Peyer's patch (tissue), 4 donors: Measurements from ENCODE around the gene ATP2B2. TPM values are rescaled to one million over a fixed set of nuclear protein-coding genes. Genes with fewer than 3 reads are reported as not detected.

ENCODE experiments used
- DNase-seq, 3 donors: peaks; one replicate each; pipeline ENCODE4 v3.0.0-alpha.2; 2017 to 2019
- H3K27ac ChIP-seq, 4 donors: fragments of 200-600 bp; sonication (generic); one replicate each; pipeline ENCODE4 v1.5.1; 2016 to 2019
- H3K27me3 ChIP-seq, 2 donors: fragments of 200-600 bp; sonication (generic); one replicate each; pipeline ENCODE4 v1.5.1; 2019
- H3K36me3 ChIP-seq, 3 donors: fragments of 200-600 bp; sonication (generic); one replicate each; pipeline ENCODE4 v1.5.1; 2016 to 2019
- H3K4me1 ChIP-seq, 4 donors: fragments of 200-600 bp; sonication (generic); one replicate each; pipeline ENCODE4 v1.5.1; 2016 to 2019
- H3K4me3 ChIP-seq, 4 donors: fragments of 200-600 bp; sonication (generic); 1 replicate in 3 of 4; 2 replicates in 1 of 4; pipeline ENCODE4 v1.5.1; 2016 to 2019; ENCODE audit warnings: mild to moderate bottlenecking in 1 of 4
- H3K9me3 ChIP-seq, 4 donors: fragments of 200-600 bp; sonication (generic); one replicate each; pipeline ENCODE4 v1.5.1; 2016 to 2019; ENCODE audit warnings: mild to moderate bottlenecking in 1 of 4
- CTCF ChIP-seq, 6 experiments: fragments of 450-650 bp in 4 of 6; fragments of 200-600 bp in 2 of 6; sonication (generic) in 1 of 6; IDR thresholded peaks; one replicate each; pipeline ENCODE4 v1.5.1; 2017 to 2019; ENCODE audit warnings: antibody characterized with exemption in 6 of 6, mild to moderate bottlenecking in 3 of 6, moderate library complexity in 1 of 6
- POLR2A ChIP-seq, 2 donors: fragments of 450-650 bp; IDR thresholded peaks; one replicate each; pipeline ENCODE4 v1.5.1; 2017; ENCODE audit warnings: antibody characterized with exemption in 2 of 2, mild to moderate bottlenecking in 2 of 2, moderate library complexity in 2 of 2
- total RNA-seq, 4 donors: library from RNA; depleted of rRNA; stranded (reverse); fragments of >200 nt; gene quantifications; one replicate each; pipeline ENCODE4 v1.1.0, GENCODE V29; 2016

ATP2B2 gene
- total RNA-seq, 4 donors from 2014 or later, result not detected

GRCh38 chr3:10371789-10372188 is 133.6 kb downstream of the ATP2B2 start:
- Histone ChIP-seq H3K9me3 (peaks cover 0 to 2% (median 0%) of the 10 kb centered on the region in 4 donors), H3K36me3 (no peaks in the 10 kb centered on the region), H3K27ac (no peak overlapping the region), H3K27me3 (no peaks in the 10 kb centered on the region), H3K4me1 (no peaks in the 10 kb centered on the region), H3K4me3 (no peak overlapping the region)
- DNase-seq, result peak in 1 of 3 donors; percentile 10
- TF ChIP-seq CTCF (IDR thresholded peaks at IDR 0.05), result no peak

DNA sequence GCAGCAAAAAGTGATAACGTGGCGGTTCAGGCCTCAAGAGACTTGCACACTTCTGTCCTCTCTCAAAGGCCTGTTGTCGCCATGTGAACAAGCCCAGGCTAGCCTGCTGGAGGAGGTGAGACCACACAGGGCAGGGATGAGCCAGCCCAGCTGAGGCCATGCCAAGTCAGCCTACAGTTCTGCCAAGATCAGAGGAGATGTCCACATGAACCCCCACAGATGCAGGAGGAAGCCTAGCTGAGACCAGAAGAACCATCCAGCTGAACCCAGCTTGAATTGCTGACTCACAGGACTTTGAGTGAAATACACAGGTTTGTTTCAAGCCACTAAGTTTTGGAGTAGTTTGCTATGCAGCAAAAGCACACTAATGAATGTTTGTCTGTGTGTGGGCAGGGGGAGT is 134.2 kb downstream of the ATP2B2 start:
- Histone ChIP-seq H3K4me3 (no peak overlapping the region), H3K27me3 (no peaks in the 10 kb centered on the region), H3K36me3 (no peaks in the 10 kb centered on the region), H3K27ac (no peak overlapping the region), H3K4me1 (no peaks in the 10 kb centered on the region), H3K9me3 (peaks cover 0 to 2% (median 0%) of the 10 kb centered on the region in 4 donors)
- TF ChIP-seq CTCF (IDR thresholded peaks at IDR 0.05) (no peak), POLR2A (IDR thresholded peaks at IDR 0.05) (no peak)
- DNase-seq, result peak in 1 of 3 donors; percentile 12

DNA sequence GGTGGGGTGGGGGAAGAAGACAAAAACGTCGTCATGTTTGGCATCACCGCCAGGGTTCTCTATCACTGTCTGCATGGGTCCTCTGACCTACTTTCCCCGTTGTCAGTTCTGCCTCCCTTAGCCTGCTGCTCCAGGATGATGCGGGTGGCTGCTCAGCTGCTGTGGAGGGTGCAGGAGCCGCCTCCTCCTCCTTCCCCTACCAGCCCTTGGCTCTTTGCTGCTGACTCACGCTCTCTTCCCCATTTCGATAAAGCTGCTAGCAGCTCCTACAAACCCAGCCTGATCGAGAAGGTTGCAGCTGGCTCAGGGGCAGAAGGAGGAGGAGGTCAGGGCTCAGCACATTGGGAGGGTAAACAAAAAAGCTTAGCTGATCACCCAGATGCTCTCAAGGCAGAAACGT is 135.0 kb downstream of the ATP2B2 start:
- no peak overlapping the region for H3K27ac ChIP-seq
- no peaks in the 10 kb centered on the region for H3K36me3 ChIP-seq
- DNase-seq, result peak in 1 of 3 donors; percentile 30
- H3K9me3 ChIP-seq, result peaks cover 0 to 2% (median 0%) of the 10 kb centered on the region in 4 donors
- no peak overlapping the region for H3K4me3 ChIP-seq
- H3K4me1 ChIP-seq, result no peaks in the 10 kb centered on the region
- TF ChIP-seq CTCF (IDR thresholded peaks at IDR 0.05) (no peak), POLR2A (IDR thresholded peaks at IDR 0.05) (no peak)
- H3K27me3 ChIP-seq, result no peaks in the 10 kb centered on the region

DNA sequence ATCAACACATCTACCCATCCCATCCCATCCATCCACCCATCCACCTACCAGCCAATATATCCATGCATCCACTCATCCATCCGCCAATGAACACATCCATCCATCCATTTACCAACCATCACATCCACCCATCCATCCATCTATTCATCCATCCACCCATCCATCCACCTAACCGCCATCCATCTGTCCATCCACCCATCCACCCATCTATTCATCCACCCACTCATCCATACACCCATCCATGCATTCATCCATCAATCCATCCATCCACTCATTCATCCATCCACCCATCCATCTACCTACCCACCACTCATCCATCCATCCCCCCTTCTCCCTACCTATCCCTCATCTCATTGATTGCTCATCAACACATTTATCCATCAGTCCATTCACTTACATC is 136.9 kb downstream of the ATP2B2 start:
- no peak for DNase-seq
- Histone ChIP-seq H3K4me3 (no peak overlapping the region), H3K27ac (no peak overlapping the region), H3K27me3 (no peaks in the 10 kb centered on the region), H3K36me3 (no peaks in the 10 kb centered on the region), H3K9me3 (peaks cover 0 to 2% (median 0%) of the 10 kb centered on the region in 4 donors), H3K4me1 (no peaks in the 10 kb centered on the region)
- TF ChIP-seq CTCF (IDR thresholded peaks at IDR 0.05), result no peak
- no peak for TF ChIP-seq POLR2A (IDR thresholded peaks at IDR 0.05)

DNA sequence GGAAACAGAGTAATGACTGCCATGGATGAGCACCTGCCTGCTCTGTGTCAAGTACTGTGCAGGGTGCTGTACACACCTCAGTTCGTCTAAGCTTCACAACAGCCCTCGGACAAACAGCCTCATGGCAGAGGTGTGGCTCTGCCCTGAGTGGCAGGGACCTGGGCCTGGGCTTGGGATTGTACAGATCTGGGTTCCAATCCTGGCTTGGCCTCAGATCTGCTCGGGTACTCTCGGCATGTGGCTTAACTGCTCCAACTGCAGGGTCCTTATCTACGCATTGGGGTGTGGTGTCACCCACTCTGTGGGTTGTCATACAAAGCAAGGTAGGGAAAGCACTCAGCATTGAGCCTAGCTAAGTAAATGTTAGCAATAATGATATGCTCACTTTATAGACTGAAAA is 137.9 kb downstream of the ATP2B2 start:
- peaks cover 0 to 2% (median 0%) of the 10 kb centered on the region in 4 donors for H3K9me3 ChIP-seq
- peak in 1 of 3 donors; percentile 22 for DNase-seq
- H3K36me3 ChIP-seq, result no peaks in the 10 kb centered on the region
- H3K4me3 ChIP-seq, result no peak overlapping the region
- no peaks in the 10 kb centered on the region for H3K4me1 ChIP-seq
- H3K27me3 ChIP-seq, result no peaks in the 10 kb centered on the region
- no peak overlapping the region for H3K27ac ChIP-seq
- TF ChIP-seq CTCF (IDR thresholded peaks at IDR 0.05) (no peak), POLR2A (IDR thresholded peaks at IDR 0.05) (no peak)

DNA sequence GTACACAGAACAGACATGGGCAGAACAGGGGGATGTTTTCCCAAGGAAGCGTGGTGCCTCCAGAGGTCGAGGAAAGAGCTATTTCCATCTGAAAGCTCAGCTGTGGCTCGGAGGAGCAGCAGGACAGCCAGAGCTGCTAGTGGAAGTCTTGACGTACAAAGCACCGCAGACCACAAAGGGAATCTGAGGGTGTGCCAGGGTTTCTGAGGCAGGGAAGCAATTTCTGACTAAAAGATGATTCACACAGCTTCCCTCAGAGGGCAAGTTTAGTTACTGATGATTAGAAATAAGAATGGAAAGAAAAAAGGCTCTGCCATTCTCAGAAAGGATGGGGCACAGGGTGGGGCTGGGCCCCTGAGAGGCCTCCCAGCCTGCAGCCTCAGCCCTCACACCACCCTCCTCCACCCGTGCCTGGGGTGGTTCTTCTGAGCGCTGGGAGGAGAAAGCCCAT is 138.7 kb downstream of the ATP2B2 start:
- peak in 1 of 3 donors; percentile 21 for DNase-seq

More for the DNA sequence above, 138.7 kb downstream of the ATP2B2 start:
- Histone ChIP-seq H3K4me3 (no peak overlapping the region), H3K36me3 (no peaks in the 10 kb centered on the region), H3K27ac (no peak overlapping the region), H3K27me3 (no peaks in the 10 kb centered on the region), H3K4me1 (no peaks in the 10 kb centered on the region), H3K9me3 (peaks cover 0 to 2% (median 0%) of the 10 kb centered on the region in 4 donors)
- no peak for TF ChIP-seq CTCF (IDR thresholded peaks at IDR 0.05)
- no peak for TF ChIP-seq POLR2A (IDR thresholded peaks at IDR 0.05)
